HG03558 (cell line): ENCODE data around the gene CHRNG.

Experiments
- ATAC-seq: cut with Tn5 transposase; IDR thresholded peaks from one replicate; pipeline ENCODE4 v1.9.1; 2021; ENCODE audit warnings: moderate number of reproducible peaks; ENCODE audit not compliant: unreplicated experiment; ENCODE audit errors: extremely low read depth

The CHRNG gene

DNA sequence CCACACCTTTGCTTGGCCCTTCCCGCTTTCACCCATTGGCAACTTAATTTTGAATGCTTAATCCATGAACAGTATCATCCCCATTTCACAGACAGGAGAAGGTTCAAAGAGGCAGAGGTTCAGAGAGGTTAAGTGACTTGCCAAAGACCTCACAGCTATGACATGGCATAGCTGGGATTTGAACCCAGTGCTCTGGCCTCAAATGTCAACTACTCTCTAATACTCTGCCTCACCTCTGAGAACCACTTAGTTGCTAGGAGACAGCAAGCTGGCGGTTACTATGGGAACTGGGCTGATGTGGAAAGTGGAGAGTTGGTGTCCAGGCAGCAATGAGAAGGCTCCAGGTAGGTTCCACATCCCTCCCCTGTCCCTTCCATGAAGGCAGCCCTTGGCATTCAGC, 35.1 kb upstream of the CHRNG start:
- ATAC-seq, result no peak

DNA sequence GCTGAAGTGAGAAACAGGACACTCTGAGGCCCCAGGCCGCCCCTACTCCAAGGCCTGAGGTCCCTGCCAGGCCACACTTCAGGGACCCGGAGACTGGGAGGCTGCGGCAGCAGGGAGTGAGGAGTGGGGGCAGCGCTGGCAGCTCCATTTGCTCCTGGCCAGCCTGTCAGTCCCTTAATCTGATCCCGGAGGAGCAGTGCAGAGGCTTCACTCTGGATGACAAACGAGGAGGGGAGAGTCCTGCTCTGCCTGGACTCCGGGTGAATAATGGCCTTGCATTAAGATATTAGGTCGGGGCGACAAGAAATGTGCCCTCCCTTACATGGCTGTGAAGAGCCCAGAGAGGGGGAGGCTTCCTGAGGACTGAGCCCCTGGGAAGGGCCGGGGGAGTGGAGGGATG, 33.6 kb upstream of the CHRNG start:
- no peak for ATAC-seq

DNA sequence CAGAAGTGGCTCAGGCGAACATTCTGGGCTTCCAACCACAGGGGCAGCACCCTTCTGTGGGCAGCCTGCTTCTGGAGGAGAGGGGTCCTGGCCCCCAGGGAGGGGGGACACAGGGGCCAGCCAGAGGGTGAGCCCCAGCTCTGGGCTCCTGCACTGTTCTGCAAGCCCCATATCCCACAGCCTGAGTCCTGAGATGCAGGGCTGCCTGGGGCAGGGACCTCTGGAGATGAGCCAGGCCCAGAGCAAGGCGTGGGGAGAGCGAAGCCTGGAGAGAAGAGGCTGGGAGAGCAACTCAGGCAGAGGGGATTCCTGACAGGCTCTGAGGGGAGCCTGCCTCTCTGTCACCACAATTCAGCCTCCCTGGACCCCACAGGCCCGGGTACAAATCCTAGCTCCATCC, 32.8 kb upstream of the CHRNG start:
- no peak for ATAC-seq

DNA sequence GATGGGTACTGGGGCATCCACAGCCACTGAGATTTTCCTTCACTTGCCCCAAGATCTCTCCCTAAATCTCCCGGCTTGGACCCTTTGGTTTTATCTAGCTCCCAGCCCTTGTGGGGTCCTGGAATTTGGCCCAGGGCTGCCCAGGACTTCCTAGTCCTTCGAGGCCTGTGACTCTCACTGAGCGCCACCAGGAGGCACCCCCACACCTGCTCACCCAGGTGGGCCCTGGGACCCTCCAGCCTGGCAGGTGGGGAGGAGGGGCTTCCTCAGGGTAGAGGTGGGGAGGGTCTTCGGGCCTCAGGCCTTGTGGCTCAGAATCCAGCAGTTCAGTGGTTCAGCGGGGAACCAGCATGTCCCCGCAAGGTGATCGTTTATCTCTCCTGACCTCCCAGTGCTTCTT, 31.2 kb upstream of the CHRNG start:
- ATAC-seq, result no peak

DNA sequence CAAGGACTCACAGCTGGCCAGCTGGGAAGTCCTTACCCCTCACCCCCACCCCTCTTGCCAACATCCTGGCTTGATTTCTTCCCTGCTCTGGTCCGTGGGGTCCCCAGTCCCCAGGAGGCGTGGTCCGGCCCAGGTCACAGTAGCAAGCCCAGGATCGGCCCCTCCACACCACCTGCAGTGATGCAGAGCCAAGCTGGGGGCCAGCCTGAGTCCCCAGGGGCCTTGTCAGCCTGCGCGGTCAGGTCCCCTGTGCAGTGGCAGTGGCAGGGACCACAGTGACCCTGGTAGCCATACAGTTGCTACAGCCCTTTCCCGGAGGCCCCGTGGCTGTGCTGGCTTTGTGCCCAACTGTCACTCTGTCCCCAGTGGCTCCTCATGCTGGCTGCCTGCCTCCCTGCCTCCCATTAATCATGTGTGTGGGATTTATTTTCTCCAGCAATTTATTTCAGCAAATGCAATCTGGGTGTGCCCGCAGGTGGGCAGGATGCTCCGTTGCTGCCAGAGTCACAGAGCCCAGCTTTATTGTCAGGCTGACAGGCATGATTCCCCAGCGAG, 28.1 kb upstream of the CHRNG start:
- no peak for ATAC-seq

DNA sequence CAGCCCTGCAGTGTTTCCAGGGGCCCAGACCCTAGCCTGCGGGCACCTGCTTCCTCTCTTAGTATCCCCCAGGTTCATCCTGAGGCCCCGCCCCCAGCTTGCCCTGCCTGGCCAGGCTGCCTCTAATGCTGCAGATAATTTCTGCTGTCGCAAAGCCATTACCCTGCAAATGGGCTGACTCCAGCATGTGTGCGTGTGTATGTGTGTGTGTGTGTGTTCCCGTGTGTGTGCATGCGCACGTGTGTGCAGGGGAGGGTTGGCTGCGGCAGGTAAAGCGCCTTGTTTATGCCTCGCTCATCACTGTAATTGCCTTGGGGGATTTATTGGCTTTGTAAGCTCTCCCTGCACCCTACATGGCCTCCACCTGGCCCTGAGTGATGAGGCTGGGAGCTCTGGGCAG, 26.9 kb upstream of the CHRNG start:
- ATAC-seq, result no peak

DNA sequence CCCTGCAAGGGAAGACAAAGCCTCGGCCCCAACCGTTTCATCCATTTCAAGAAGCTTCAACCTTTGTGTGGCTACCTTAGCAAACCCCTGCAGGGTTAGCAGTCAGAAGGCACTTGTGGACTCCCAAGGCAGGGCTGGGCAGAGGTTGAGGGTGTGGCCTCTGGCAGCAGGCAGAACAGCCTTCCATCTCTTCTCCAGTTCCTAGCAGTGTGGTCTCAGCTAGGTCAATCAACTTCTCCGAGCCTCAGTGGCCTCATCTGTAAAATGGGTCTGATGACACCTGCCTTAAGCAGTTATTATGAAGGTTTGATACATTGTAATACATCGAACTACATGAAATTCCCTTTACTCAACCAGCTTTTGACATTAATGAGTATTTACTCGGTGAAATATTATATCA, 26.1 kb upstream of the CHRNG start:
- no peak for ATAC-seq

DNA sequence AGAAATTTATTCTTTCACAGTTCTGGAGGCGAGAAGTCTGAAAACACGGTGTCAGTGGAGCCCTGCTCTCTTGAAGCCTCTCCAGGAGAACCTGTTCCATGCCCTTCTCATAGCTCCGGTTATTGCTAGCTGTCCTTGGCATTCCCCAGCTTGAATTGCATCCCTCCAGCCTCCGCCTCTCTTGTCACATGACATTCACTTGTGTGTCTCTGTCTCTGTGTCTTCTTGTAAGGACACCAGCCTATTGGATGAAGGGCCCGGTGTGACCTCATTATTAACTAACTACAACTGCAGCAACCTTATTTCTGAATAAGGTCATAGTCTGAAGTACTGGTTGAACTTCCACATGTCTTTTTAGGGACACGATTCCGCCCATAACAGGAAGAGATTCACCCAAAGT, 23.9 kb upstream of the CHRNG start:
- no peak for ATAC-seq

DNA sequence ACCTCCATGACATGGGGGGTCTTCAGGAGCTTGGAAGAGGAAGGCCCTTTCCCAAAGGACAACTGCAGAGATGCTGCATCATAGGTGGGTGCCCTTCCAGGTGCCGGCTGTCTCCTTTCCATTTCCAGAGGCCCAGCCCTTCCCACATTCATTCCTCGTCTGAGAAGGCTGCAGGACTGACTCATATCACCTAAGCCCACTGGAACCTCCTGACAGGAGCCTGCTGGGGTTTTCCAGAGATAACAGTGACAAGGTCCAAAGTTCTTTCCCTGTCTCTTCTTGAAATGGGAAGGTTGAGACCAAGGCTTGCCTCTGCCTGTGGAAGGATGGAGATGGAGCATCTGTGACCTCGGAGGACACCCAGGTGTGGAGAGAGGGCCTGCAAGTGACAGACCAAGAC, 22.9 kb upstream of the CHRNG start:
- ATAC-seq, result no peak

DNA sequence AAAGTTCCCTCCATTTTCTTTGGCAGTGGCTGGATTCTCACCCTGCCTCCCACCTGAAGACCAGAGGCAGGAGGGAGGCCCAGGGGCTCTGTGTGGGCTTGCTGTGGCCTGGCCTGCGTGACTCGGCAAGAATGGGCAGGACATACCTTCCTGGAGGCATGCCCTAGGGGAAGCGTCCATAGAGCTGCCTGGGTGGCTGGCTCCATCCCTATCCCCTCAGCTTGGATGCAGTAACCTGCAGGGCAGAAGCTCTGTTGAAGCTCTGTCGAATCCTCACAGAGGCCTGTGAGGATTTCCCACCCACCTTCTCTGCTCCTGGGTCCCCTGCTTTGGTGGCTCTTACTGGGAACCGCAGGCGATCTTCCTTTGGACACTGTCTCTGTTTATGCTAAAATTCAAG, 20.6 kb upstream of the CHRNG start:
- ATAC-seq, result no peak

DNA sequence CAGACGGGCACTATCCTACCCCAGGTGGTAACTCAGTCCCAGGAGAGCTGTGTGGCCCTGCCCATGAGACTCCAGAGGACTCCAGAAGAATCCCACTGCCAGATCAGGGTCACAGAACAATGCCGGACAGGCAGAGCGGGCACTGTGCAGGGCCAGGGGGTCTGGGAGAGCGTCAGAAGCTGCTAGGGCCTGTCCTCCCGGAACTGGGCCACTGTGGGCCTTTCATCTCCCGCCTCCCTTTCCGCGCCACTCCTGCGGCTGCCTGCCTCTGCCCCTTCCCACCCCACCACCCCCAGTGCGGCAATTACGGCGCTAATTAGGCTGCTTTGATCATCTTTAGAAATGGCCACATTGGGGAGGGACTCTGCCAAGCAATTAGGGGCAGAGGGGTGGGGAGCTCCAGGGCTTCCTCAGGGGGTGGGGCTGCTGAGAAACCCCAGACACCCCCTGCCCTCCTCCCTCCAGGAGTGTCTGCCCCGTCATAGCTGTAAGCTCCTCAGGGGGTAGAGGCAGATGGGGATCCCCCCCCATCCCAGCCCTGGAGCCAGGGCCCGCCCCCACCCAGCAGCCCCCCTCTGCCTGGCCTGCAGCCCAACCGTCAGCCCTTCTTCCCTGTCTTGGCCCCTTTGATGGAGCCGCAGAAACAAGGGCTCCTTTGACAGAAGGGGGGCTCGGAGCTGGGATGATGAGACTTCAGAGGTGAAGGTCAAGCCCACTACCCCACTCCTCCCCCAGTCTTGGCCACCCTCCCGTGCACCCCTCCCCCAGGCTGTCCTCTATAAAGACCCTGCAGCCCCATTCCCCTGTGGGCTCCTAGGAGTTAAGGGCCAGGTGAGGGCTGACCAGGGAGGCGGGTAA, 19.7 kb upstream of the CHRNG start, which contains the start of gene PRSS56:
TSS of gene PRSS56 (plus strand) at position 808 of the 858 bp plus-strand sequence. CDS start 211 bp downstream, outside the sequence.
- no peak for ATAC-seq

DNA sequence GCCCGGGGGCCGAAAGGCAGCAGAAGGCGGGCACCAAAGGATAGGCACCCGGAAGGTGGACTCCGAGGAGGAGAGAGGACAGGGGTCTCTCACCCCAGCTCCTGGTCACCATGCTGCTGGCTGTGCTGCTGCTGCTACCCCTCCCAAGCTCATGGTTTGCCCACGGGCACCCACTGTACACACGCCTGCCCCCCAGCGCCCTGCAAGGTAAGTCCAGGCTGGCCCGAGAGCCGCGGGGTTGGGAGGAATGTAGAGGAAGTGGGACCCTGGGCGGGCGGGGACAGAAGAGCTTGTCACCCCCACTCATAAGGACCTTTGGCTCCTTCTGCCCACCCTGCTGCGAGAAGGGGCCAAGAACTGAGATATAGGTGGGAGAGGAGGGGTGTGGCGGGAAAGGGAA, 19.0 kb upstream of the CHRNG start:
- ATAC-seq, result no peak

DNA sequence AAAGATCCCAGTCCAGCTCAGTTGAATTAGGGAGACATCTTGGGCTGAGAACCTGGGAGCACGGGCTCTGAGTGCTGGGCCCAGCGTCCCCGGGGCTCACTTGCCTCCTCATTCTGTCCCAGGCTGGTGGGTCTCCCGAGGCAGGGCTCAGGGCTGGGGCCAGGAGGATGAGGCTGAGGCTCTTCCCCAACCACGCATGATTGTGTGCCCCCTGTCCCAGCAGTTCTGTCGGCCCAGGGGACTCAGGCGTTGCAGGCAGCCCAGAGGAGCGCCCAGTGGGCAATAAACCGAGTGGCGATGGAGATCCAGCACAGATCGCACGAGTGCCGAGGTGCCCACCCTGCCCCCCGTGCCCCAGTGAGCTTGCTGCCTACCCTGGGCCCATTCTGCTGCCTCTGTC, 18.4 kb upstream of the CHRNG start:
- no peak for ATAC-seq

DNA sequence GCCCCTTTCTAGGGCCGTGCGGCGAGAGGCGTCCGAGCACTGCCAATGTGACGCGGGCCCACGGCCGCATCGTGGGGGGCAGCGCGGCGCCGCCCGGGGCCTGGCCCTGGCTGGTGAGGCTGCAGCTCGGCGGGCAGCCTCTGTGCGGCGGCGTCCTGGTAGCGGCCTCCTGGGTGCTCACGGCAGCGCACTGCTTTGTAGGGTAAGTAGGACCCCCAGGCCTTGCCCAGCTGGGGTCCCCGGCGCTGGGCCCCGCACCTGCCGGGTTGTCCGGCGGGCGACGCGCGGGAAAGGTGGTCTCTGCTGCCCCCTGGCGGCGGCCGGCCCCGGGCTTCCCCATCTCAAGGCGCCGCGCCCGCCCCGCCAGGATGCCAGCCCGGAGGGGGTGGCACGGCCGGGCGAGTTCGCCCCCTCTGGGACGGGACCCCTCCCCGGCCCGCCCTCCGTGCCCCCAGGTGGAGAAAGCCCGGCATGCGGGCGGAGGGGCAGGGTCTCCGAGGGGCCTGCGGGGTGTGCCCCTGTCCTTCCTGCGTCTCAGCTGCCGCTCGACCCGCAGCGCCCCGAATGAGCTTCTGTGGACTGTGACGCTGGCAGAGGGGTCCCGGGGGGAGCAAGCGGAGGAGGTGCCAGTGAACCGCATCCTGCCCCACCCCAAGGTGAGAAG, 17.4 kb upstream of the CHRNG start:
- ATAC-seq, result no peak

DNA sequence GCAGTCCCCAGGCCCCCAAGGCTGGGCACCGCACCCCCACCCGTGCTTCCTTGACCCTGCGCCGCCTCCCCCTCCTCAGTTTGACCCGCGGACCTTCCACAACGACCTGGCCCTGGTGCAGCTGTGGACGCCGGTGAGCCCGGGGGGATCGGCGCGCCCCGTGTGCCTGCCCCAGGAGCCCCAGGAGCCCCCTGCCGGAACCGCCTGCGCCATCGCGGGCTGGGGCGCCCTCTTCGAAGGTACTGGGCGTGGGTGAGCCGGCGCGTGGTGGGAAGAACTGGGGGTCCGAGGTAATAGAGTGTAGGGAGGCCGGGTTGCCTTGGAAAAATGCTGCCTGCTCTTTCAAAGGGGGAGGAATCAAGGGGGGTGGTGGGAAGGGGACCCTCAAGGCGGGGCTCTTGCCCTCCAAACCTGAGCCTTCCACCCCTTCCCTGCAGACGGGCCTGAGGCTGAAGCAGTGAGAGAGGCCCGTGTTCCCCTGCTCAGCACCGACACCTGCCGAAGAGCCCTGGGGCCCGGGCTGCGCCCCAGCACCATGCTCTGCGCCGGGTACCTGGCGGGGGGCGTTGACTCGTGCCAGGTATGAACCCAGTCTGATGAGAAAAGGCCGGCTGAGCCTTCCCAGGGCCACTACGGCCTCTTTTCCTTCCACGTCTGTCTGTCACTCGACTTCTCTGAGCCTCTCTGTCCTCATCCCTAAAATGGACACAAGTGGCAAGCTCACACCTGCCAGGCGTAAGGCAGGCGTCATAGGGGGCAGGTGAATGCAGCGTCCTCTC, 16.7 kb upstream of the CHRNG start:
- ATAC-seq, result no peak

DNA sequence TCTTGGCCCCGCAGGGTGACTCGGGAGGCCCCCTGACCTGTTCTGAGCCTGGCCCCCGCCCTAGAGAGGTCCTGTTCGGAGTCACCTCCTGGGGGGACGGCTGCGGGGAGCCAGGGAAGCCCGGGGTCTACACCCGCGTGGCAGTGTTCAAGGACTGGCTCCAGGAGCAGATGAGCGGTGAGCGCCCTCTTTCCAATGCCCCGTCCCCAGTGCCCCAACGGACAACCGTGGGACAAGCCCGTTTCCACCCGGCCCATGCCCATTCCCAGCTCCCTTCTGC, 16.1 kb upstream of the CHRNG start:
- ATAC-seq, result no peak

DNA sequence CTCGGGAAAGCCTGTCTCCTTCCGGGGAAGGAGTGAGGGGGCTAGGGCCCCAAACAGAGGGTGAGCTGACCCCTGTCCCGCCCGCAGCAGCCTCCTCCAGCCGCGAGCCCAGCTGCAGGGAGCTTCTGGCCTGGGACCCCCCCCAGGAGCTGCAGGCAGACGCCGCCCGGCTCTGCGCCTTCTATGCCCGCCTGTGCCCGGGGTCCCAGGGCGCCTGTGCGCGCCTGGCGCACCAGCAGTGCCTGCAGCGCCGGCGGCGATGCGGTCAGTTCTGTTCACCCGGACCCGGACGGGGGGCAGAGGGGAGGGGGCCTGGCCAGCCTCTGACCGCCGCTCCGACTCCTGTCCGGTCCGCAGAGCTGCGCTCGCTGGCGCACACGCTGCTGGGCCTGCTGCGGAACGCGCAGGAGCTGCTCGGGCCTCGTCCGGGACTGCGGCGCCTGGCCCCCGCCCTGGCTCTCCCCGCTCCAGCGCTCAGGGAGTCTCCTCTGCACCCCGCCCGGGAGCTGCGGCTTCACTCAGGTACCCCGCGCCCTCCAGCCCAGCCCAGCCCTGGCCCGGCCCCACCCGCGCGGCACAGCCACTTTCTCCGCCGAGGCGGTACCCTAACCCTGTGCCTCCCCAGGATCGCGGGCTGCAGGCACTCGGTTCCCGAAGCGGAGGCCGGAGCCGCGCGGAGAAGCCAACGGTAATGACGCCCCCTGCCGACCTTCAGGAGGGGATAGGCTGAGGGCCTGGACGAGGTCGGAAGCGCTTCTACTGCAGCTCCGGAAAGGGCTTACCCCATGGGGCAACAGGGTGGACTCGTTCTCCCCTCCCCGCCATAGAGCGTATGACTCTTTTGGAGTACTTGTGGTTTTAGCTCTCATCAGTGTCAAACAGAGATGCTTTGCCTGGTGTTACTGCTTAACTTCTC, 15.6 kb upstream of the CHRNG start:
- ATAC-seq, result no peak

DNA sequence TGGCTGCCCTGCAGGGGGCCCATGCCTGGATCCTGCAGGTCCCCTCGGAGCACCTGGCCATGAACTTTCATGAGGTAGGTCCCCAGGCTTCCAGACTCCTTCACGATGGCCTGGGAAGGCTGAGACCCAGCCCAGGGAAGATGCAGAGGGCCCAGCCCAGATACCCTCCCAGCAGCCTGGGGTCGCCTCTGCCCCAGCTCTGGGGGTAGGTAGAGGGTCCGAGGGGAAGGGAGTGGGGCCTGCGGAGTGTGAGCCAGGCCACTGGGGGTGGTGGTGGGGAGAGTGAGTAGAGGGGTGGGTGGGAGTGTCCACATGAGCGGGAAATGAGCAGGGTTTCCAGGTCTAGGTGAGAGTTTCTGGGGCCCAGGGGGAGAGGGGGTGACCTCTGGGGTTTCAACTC, 14.7 kb upstream of the CHRNG start:
- no peak for ATAC-seq

DNA sequence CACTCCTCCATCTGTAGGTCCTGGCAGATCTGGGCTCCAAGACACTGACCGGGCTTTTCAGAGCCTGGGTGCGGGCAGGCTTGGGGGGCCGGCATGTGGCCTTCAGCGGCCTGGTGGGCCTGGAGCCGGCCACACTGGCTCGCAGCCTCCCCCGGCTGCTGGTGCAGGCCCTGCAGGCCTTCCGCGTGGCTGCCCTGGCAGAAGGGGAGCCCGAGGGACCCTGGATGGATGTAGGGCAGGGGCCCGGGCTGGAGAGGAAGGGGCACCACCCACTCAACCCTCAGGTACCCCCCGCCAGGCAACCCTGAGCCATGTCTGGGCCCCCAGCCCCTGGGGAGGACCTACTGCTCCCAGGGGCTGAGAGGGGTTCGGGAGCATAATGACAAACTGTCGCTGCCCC, 14.3 kb upstream of the CHRNG start:
- ATAC-seq, result no peak

DNA sequence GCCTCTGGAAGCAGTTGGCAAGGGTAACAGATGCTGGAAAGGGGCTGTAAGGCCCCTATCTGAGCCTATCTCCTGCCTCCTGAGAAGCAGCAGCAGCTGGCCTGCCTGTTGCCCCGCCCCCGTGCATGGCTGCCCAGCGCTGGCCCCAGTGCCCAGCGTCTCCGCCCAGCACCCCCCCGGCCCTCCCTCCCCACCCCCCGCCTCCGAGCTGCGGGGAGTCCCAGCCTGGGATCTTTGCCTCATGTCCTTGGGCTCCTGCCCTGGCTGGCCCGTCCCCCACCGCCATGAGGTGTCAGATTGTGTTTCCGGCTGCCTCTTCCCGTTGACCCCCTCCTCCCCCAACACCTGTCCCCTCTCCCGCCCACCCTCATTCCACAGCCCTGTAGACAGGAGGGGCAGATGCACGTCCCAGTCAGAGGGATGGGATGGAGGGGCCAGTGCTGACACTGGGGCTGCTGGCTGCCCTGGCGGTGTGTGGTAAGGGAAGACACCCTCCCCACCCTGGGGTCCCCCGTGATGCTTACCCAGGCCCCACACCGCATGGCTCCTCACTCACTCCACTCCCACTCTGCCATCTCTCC, 13.6 kb upstream of the CHRNG start, which contains the start of gene CHRND:
TSS of gene CHRND (plus strand) at position 370 of the 581 bp plus-strand sequence. CDS start at position 426, 56 bp downstream.
- ATAC-seq, result no peak
